GM08714 (cell line): ENCODE measurements around the gene SH3GLB1.
"Not testable (repeated sequence)": the region's sequence is repeated elsewhere in the genome, so short reads cannot be mapped to it uniquely, and the experiment has no call there.

ENCODE experiments used
- H3K4me3 ChIP-seq: fragments of 200-500 bp; sonication (Bioruptor generic); 2 replicates; pipeline ENCODE4 v1.5.1; 2014; ENCODE audit warnings: mild to moderate bottlenecking, low read length, inconsistent platforms
- ZNF274 ChIP-seq: IDR thresholded peaks from 2 replicates; pipeline ENCODE4 v1.6.1; 2012; ENCODE audit warnings: mild to moderate bottlenecking, low read depth, low read length

The SH3GLB1 gene

GRCh38 chr1:86704458-86704971 lies at the start of gene SH3GLB1:
Gene SH3GLB1, plus strand, starts transcription at chr1:86704576. Its CDS starts 324 bp downstream, at chr1:86704900.
- peak within 1 kb of the TSS; percentile 99 for H3K4me3 ChIP-seq
- TF ChIP-seq ZNF274, result no peak

- H3K4me3 ChIP-seq, result not testable (repeated sequence)
Observed at GRCh38 chr1:86658381-86658780, 46.0 kb upstream of the SH3GLB1 start.

GRCh38 chr1:86666368-86666767 lies 38.0 kb upstream of the SH3GLB1 start:
- no peak for TF ChIP-seq ZNF274
- H3K4me3 ChIP-seq, result no peak overlapping the region

- H3K4me3 ChIP-seq, result no peak overlapping the region
- TF ChIP-seq ZNF274, result no peak
Observed at GRCh38 chr1:86687595-86687994, 16.8 kb upstream of the SH3GLB1 start.

- H3K4me3 ChIP-seq, result no peak overlapping the region
- TF ChIP-seq ZNF274, result no peak
Observed at GRCh38 chr1:86692641-86693040, 11.7 kb upstream of the SH3GLB1 start.

- TF ChIP-seq ZNF274, result no peak
- no peak overlapping the region for H3K4me3 ChIP-seq
Observed at GRCh38 chr1:86695400-86695799, 9.0 kb upstream of the SH3GLB1 start.

GRCh38 chr1:86696522-86696921 lies 7.9 kb upstream of the SH3GLB1 start:
- TF ChIP-seq ZNF274, result no peak
- no peak overlapping the region for H3K4me3 ChIP-seq

GRCh38 chr1:86699186-86699585 lies 5.2 kb upstream of the SH3GLB1 start:
- TF ChIP-seq ZNF274, result no peak

GRCh38 chr1:86701731-86702130 lies 2.6 kb upstream of the SH3GLB1 start:
- no peak for TF ChIP-seq ZNF274
- no peak overlapping the region for H3K4me3 ChIP-seq

More at GRCh38 chr1:86699186-86699585, 5.2 kb upstream of the SH3GLB1 start:
- no peak overlapping the region for H3K4me3 ChIP-seq

- not testable (repeated sequence) for H3K4me3 ChIP-seq
Observed at GRCh38 chr1:86702954-86703494, 1.4 kb upstream of the SH3GLB1 start.

GRCh38 chr1:86703696-86704457 lies 499 bp upstream of the SH3GLB1 start:
- TF ChIP-seq ZNF274, result no peak
- peak overlapping the region; percentile 99 for H3K4me3 ChIP-seq

GRCh38 chr1:86704972-86705664 lies 742 bp downstream of the SH3GLB1 start:
- H3K4me3 ChIP-seq, result peak overlapping the region; percentile 99
- no peak for TF ChIP-seq ZNF274

- peak overlapping the region; percentile 99 for H3K4me3 ChIP-seq
- no peak for TF ChIP-seq ZNF274
Observed at GRCh38 chr1:86705665-86705985, 1.2 kb downstream of the SH3GLB1 start.

- peak overlapping the region; percentile 99; the same call in 1 of the 2 replicates for H3K4me3 ChIP-seq
Observed at GRCh38 chr1:86706018-86706635, 1.8 kb downstream of the SH3GLB1 start.

GRCh38 chr1:86708920-86709319 lies 4.5 kb downstream of the SH3GLB1 start:
- no peak for TF ChIP-seq ZNF274
- no peak overlapping the region for H3K4me3 ChIP-seq

More at GRCh38 chr1:86706018-86706635, 1.8 kb downstream of the SH3GLB1 start:
- TF ChIP-seq ZNF274, result no peak
